HG02840 (cell line): Measurements from ENCODE around the gene RELL1.
A peak's percentile ranks its signal among the peaks of the same experiment; 100 is the strongest.
"Not testable (repeated sequence)": the region's sequence is repeated elsewhere in the genome, so short reads cannot be mapped to it uniquely, and the experiment has no call there.

Source experiments
- ATAC-seq: cut with Tn5 transposase; IDR thresholded peaks from one replicate; pipeline ENCODE4 v1.9.1; 2021; ENCODE audit warnings: mild to moderate bottlenecking, moderate library complexity, moderate number of reproducible peaks; ENCODE audit not compliant: unreplicated experiment, low FRiP score

Gene RELL1

GRCh38 chr4:37693450-37694190 lies 7.4 kb upstream of the RELL1 start:
- no peak for ATAC-seq

- no peak for ATAC-seq
These were observed 6.9 kb upstream of the RELL1 start for GRCh38 chr4:37693030-37693429.

GRCh38 chr4:37690976-37691375 lies 4.8 kb upstream of the RELL1 start:
- no peak for ATAC-seq

- no peak for ATAC-seq
These were observed 3.3 kb upstream of the RELL1 start for GRCh38 chr4:37689353-37690095.

GRCh38 chr4:37687681-37688080 lies 1.5 kb upstream of the RELL1 start:
- ATAC-seq, result no peak

- ATAC-seq, result no peak
These were observed 1.0 kb upstream of the RELL1 start for GRCh38 chr4:37687194-37687562.

- peak; percentile 19 for ATAC-seq
These were observed 278 bp downstream of the RELL1 start for GRCh38 chr4:37685823-37686372.

- ATAC-seq, result no peak
These were observed 884 bp downstream of the RELL1 start for GRCh38 chr4:37685161-37685822.

GRCh38 chr4:37684154-37684553 lies 2.0 kb downstream of the RELL1 start:
- no peak for ATAC-seq

GRCh38 chr4:37682701-37683401 lies 3.3 kb downstream of the RELL1 start:
- ATAC-seq, result no peak

GRCh38 chr4:37680089-37680488 lies 6.1 kb downstream of the RELL1 start:
- ATAC-seq, result no peak

- ATAC-seq, result no peak
These were observed 6.9 kb downstream of the RELL1 start for GRCh38 chr4:37679301-37679700.

- ATAC-seq, result no peak
These were observed 7.6 kb downstream of the RELL1 start for GRCh38 chr4:37678624-37679023.

- peak; percentile 93 for ATAC-seq
These were observed 10.4 kb downstream of the RELL1 start for GRCh38 chr4:37675587-37676290.

GRCh38 chr4:37674439-37674838 lies 11.7 kb downstream of the RELL1 start:
- no peak for ATAC-seq

GRCh38 chr4:37673538-37674192 lies 12.5 kb downstream of the RELL1 start:
- no peak for ATAC-seq

GRCh38 chr4:37671072-37671471 lies 15.1 kb downstream of the RELL1 start:
- ATAC-seq, result no peak

GRCh38 chr4:37670249-37670648 lies 15.9 kb downstream of the RELL1 start:
- no peak for ATAC-seq

- not testable (repeated sequence) for ATAC-seq
These were observed 17.1 kb downstream of the RELL1 start for GRCh38 chr4:37669124-37669523.
